H1 (cell line): ENCODE results near the gene NCEH1. TPM values are rescaled to one million over a fixed set of nuclear protein-coding genes. Genes with fewer than 3 reads are reported as not detected.
A peak's percentile ranks its signal among the peaks of the same experiment; 100 is the strongest.

ENCODE experiments used
- CTCF ChIA-PET: fragments of 300-600 bp; sonication (Branson Sonifier 250); formaldehyde crosslinking; loops from one replicate; lab custom pipeline; 2021; ENCODE audit not compliant: partially characterized antibody; lab: Charles Lee
- POLR2A ChIA-PET: fragments of 300-600 bp; sonication (Branson Sonifier 250); formaldehyde crosslinking; loops from one replicate; lab custom pipeline; 2021; ENCODE audit warnings: inconsistent platforms; ENCODE audit not compliant: partially characterized antibody; lab: Charles Lee
- DNase-seq, 2 experiments: peaks; one replicate each; pipeline versions ENCODE4 v3.0.0 to v3.0.0-alpha.2; 2010 to 2022; ENCODE audit warnings: low spot score in 2 of 2, low read depth in 1 of 2, mixed read lengths in 1 of 2
- FAIRE-seq: peaks from 2 replicates; lab custom pipeline; 2011; peaks lifted over from hg19 to GRCh38; lab: Jason Lieb, UNC
- H2AFZ ChIP-seq: 2 replicates; pipeline ENCODE4 v1.8.1; 2012; ENCODE audit warnings: low read length, inconsistent platforms
- H2AK5ac ChIP-seq: 2 replicates; pipeline ENCODE4 v1.6.1; 2013; ENCODE audit warnings: low read depth, low read length
- H2BK120ac ChIP-seq: replicated peaks from 2 replicates; pipeline ENCODE3; 2013; ENCODE audit warnings: low read depth, low read length, inconsistent platforms
- H2BK12ac ChIP-seq: 2 replicates; pipeline ENCODE4 v1.6.1; 2013; ENCODE audit warnings: low read depth, low read length
- H2BK15ac ChIP-seq: 2 replicates; pipeline ENCODE4 v1.6.1; 2013; ENCODE audit warnings: low read length
- H2BK20ac ChIP-seq: 2 replicates; pipeline ENCODE4 v1.6.1; 2013; ENCODE audit warnings: low read length
- H2BK5ac ChIP-seq: 2 replicates; pipeline ENCODE4 v1.6.1; 2013; ENCODE audit warnings: low read depth, low read length
- H3K14ac ChIP-seq: 2 replicates; pipeline ENCODE4 v1.6.1; 2013; ENCODE audit warnings: inconsistent platforms; ENCODE audit not compliant: insufficient read length
- H3K18ac ChIP-seq: 2 replicates; pipeline ENCODE4 v1.6.1; 2013; ENCODE audit warnings: low read length; ENCODE audit errors: extremely low read depth
- H3K23ac ChIP-seq: 2 replicates; pipeline ENCODE4 v1.6.1; 2013; ENCODE audit warnings: inconsistent platforms; ENCODE audit not compliant: insufficient read length
- H3K23me2 ChIP-seq: 2 replicates; pipeline ENCODE4 v1.6.1; 2013; ENCODE audit warnings: low read depth, low read length
- H3K27ac ChIP-seq: 2 replicates; pipeline ENCODE4 v1.6.1; 2011; ENCODE audit warnings: low read depth, low read length, inconsistent platforms
- H3K27me3 ChIP-seq, 4 experiments: replicated peaks in 1 of 4; 1 replicate in 1 of 4; 2 replicates in 3 of 4; pipeline versions ENCODE4 v1.6.1 to v1.8.1; 2011 to 2013; ENCODE audit warnings: low read length in 3 of 4, mild to moderate bottlenecking in 3 of 4, inconsistent platforms in 2 of 4, mixed read lengths in 2 of 4, moderate library complexity in 1 of 4; ENCODE audit not compliant: control insufficient read depth in 3 of 4, insufficient read depth in 3 of 4; ENCODE audit errors: extremely low read depth in 1 of 4
- H3K36me3 ChIP-seq, 4 experiments: 2 replicates each; pipeline versions ENCODE4 v1.6.1 to v1.8.1; 2011 to 2013; ENCODE audit warnings: mild to moderate bottlenecking in 4 of 4, low read length in 3 of 4, moderate library complexity in 2 of 4, control low read depth in 1 of 4, inconsistent platforms in 1 of 4; ENCODE audit not compliant: insufficient read depth in 4 of 4, control insufficient read depth in 2 of 4
- H3K4ac ChIP-seq: replicated peaks from 2 replicates; pipeline ENCODE3; 2013; ENCODE audit warnings: low read length, low read depth, mixed read lengths, inconsistent platforms; ENCODE audit not compliant: insufficient read length
- H3K4me1 ChIP-seq, 4 experiments: replicated peaks in 1 of 4; 1 replicate in 1 of 4; 2 replicates in 3 of 4; pipeline versions ENCODE4 v1.6.1 to v1.8.1; 2011 to 2013; ENCODE audit warnings: low read length in 3 of 4, inconsistent platforms in 2 of 4, mixed read lengths in 1 of 4; ENCODE audit not compliant: insufficient read depth in 4 of 4, control insufficient read depth in 3 of 4
- H3K4me2 ChIP-seq, 2 experiments: 2 replicates each; pipeline versions ENCODE4 v1.6.1 to v1.8.1; 2011 to 2013; ENCODE audit warnings: low read depth in 2 of 2, low read length in 2 of 2, control low read depth in 1 of 2, inconsistent platforms in 1 of 2, mild to moderate bottlenecking in 1 of 2; ENCODE audit not compliant: insufficient read depth in 1 of 2
- H3K4me3 ChIP-seq, 4 experiments: fragments of 200-600, 300-600 bp in 1 of 4; sonication (generic), shearing (Covaris generic), sonication (Bioruptor Twin) in 1 of 4; 2 replicates each; pipeline versions ENCODE4 v1.5.1 to v1.8.1; 2011 to 2016; ENCODE audit warnings: low read length in 4 of 4, low read depth in 3 of 4, control low read depth in 2 of 4, inconsistent platforms in 2 of 4, mild to moderate bottlenecking in 2 of 4, mixed read lengths in 1 of 4, moderate library complexity in 1 of 4; ENCODE audit not compliant: insufficient read depth in 2 of 4; ENCODE audit errors: extremely low read depth in 1 of 4
- H3K56ac ChIP-seq: replicated peaks from 2 replicates; pipeline ENCODE3; 2013; ENCODE audit warnings: low read depth, mild to moderate bottlenecking, mixed read lengths, low read length, inconsistent platforms; ENCODE audit not compliant: insufficient read length
- H3K79me1 ChIP-seq: 2 replicates; pipeline ENCODE4 v1.6.1; 2013; ENCODE audit warnings: low read depth, low read length, control low read depth
- H3K79me2 ChIP-seq, 2 experiments: 2 replicates each; pipeline versions ENCODE4 v1.6.1 to v1.8.1; 2012 to 2013; ENCODE audit warnings: low read length in 2 of 2, mild to moderate bottlenecking in 2 of 2, inconsistent platforms in 1 of 2; ENCODE audit not compliant: insufficient read depth in 2 of 2, control insufficient read depth in 1 of 2
- H3K9ac ChIP-seq, 4 experiments: replicated peaks in 1 of 4; 1 replicate in 1 of 4; 2 replicates in 3 of 4; pipeline versions ENCODE4 v1.6.1 to v1.8.1; 2011 to 2013; ENCODE audit warnings: low read depth in 3 of 4, low read length in 3 of 4, control low read depth in 2 of 4, mild to moderate bottlenecking in 2 of 4, moderate library complexity in 2 of 4, inconsistent platforms in 1 of 4; ENCODE audit errors: extremely low read depth in 1 of 4
- H3K9me3 ChIP-seq, 2 experiments: 2 replicates each; pipeline versions ENCODE4 v1.6.1 to v1.8.1; 2012 to 2013; ENCODE audit warnings: mild to moderate bottlenecking in 2 of 2, moderate library complexity in 2 of 2, control low read depth in 1 of 2, inconsistent platforms in 1 of 2, low read depth in 1 of 2, low read length in 1 of 2, mixed read lengths in 1 of 2; ENCODE audit not compliant: insufficient read depth in 2 of 2
- H4K20me1 ChIP-seq, 2 experiments: replicated peaks in 1 of 2; 2 replicates each; pipeline versions ENCODE3 to v1.8.1; 2011 to 2013; ENCODE audit warnings: inconsistent platforms in 2 of 2, low read length in 2 of 2, mild to moderate bottlenecking in 1 of 2; ENCODE audit not compliant: insufficient read depth in 2 of 2, control insufficient read depth in 1 of 2
- H4K5ac ChIP-seq: 2 replicates; pipeline ENCODE4 v1.6.1; 2013; ENCODE audit warnings: low read length, low read depth, mixed read lengths, inconsistent platforms; ENCODE audit not compliant: insufficient read length
- H4K8ac ChIP-seq: 2 replicates; pipeline ENCODE4 v1.8.0; 2013; ENCODE audit warnings: mild to moderate bottlenecking, moderate library complexity, low read length, inconsistent platforms; ENCODE audit not compliant: insufficient read depth; ENCODE audit errors: extremely low read depth
- H4K91ac ChIP-seq: replicated peaks from 2 replicates; pipeline ENCODE3; 2013; ENCODE audit warnings: low read length, mixed read lengths, inconsistent platforms; ENCODE audit not compliant: insufficient read length
- BCL11A ChIP-seq, 2 experiments: IDR thresholded peaks; one replicate each; pipeline ENCODE4 v1.6.1; 2011; ENCODE audit warnings: low read depth in 2 of 2, low read length in 2 of 2, mild to moderate bottlenecking in 2 of 2
- CTBP2 ChIP-seq: IDR thresholded peaks from 2 replicates; pipeline ENCODE4 v1.7.0; 2011; ENCODE audit warnings: borderline replicate concordance, mild to moderate bottlenecking, moderate library complexity, mixed read lengths, low read length; ENCODE audit not compliant: insufficient read depth, insufficient read length
- EP300 ChIP-seq, 2 experiments: IDR thresholded peaks; 1 replicate in 1 of 2; 2 replicates in 1 of 2; pipeline ENCODE4 v1.6.1; 2011 to 2012; ENCODE audit warnings: low read depth in 2 of 2, low read length in 2 of 2, mild to moderate bottlenecking in 2 of 2, borderline replicate concordance in 1 of 2, inconsistent platforms in 1 of 2, moderate library complexity in 1 of 2
- GTF2F1 ChIP-seq: IDR thresholded peaks from 2 replicates; pipeline ENCODE4 v1.6.1; 2012; ENCODE audit warnings: low read depth, low read length, improper control_type of control experiment, borderline replicate concordance
- HDAC2 ChIP-seq, 2 experiments: fragments of 300-600 bp in 1 of 2; sonication (generic) in 1 of 2; IDR thresholded peaks; 2 replicates each; pipeline ENCODE4 v1.6.1; 2011 to 2012; ENCODE audit warnings: low read depth in 2 of 2, low read length in 2 of 2, mild to moderate bottlenecking in 2 of 2, moderate library complexity in 2 of 2, borderline replicate concordance in 1 of 2, inconsistent platforms in 1 of 2
- HDAC6 ChIP-seq: IDR thresholded peaks from one replicate; pipeline ENCODE4 v1.7.1; 2012; ENCODE audit warnings: low read depth, mild to moderate bottlenecking, inconsistent platforms, low read length, moderate library complexity
- NANOG ChIP-seq: IDR thresholded peaks from 2 replicates; pipeline ENCODE4 v1.6.1; 2011; ENCODE audit warnings: low read length, low read depth, mild to moderate bottlenecking, inconsistent platforms; ENCODE audit not compliant: insufficient read depth, poor library complexity, severe bottlenecking
- RBBP5 ChIP-seq: IDR thresholded peaks from 2 replicates; pipeline ENCODE4 v1.7.1; 2012; ENCODE audit warnings: low read depth, mild to moderate bottlenecking, inconsistent platforms, low read length, moderate library complexity, borderline replicate concordance
- SIX5 ChIP-seq: IDR thresholded peaks from 2 replicates; pipeline ENCODE4 v1.6.1; 2011; ENCODE audit warnings: mild to moderate bottlenecking, low read depth, low read length
- SP4 ChIP-seq: IDR thresholded peaks from 2 replicates; pipeline ENCODE4 v1.6.1; 2012; ENCODE audit warnings: low read length, inconsistent platforms
- SRF ChIP-seq: IDR thresholded peaks from 2 replicates; pipeline ENCODE4 v1.6.1; 2011; ENCODE audit warnings: mild to moderate bottlenecking, low read depth, low read length, moderate library complexity
- SUZ12 ChIP-seq: fragments of 200-600 bp; sonication (generic); IDR thresholded peaks from 2 replicates; pipeline ENCODE4 v1.6.1; 2012; ENCODE audit warnings: mild to moderate bottlenecking, inconsistent platforms, low read length, moderate library complexity, mixed read lengths
- TAF7 ChIP-seq: optimal IDR thresholded peaks from 2 replicates; pipeline ENCODE3; 2011; ENCODE audit warnings: low read depth, mild to moderate bottlenecking, inconsistent platforms, low read length, moderate library complexity, borderline replicate concordance
- WGBS, 2 experiments: shearing (Covaris generic) in 1 of 2; methylation state at CpG; one replicate each; pipeline versions ENCODE4 v1.1.6 to v1.1.7; 2013 to 2015; ENCODE audit warnings: low lambda C conversion rate in 2 of 2, mixed read lengths in 2 of 2, inconsistent platforms in 1 of 2, low coverage in 1 of 2, missing lambda C conversion rate in 1 of 2; ENCODE audit not compliant: insufficient replicate concordance in 2 of 2, insufficient coverage in 1 of 2, insufficient read length in 1 of 2; ENCODE audit errors: extremely low coverage in 1 of 2, missing lambda C conversion rate in 1 of 2; 5-methylcytosine and 5-hydroxymethylcytosine counted together
- polyA plus RNA-seq, 7 experiments: library from polyadenylated mRNA; depleted of rRNA in 3 of 7; stranded (reverse) in 5 of 7; unstranded in 2 of 7; fragments of >200 nt in 5 of 7; fragments of 200-250 nt in 2 of 7; gene quantifications; 1 replicate in 5 of 7; 2 replicates in 1 of 7; 4 replicates in 1 of 7; pipeline versions ENCODE4 v1.2.1 to v1.2.3, GENCODE V29; 2011 to 2013; ENCODE audit warnings: missing spikeins in 2 of 7, mixed read lengths in 2 of 7
- total RNA-seq: library from RNA; stranded (reverse); fragmentation: NEBNext Ultra II Directional; extraction: Animal tissue kit (Norgen Biotek cat#: 25700); gene quantifications from 2 replicates; pipeline ENCODE4 v1.2.1, GENCODE V29; 2021

Gene NCEH1
- total and polyA plus RNA-seq, 2 of the 8 experiments (the other 6 are each of a cell fraction or from before 2014, with no cell fraction given), result 2.2 to 6.4 TPM

- Histone ChIP-seq H3K18ac (no peak overlapping the region), H3K27me3 (no peaks in the 10 kb centered on the region), H3K36me3 (no peaks in the 10 kb centered on the region), H2BK12ac (no peak overlapping the region), H4K91ac (no peak overlapping the region), H3K23me2 (no peaks in the 10 kb centered on the region), H3K79me2 (no peaks in the 10 kb centered on the region), H2AK5ac (no peak overlapping the region), H3K9me3 (no peaks in the 10 kb centered on the region), H4K5ac (no peak overlapping the region), H3K56ac (no peak overlapping the region), H2BK15ac (no peak overlapping the region), H3K9ac (no peak overlapping the region), H3K4me1 (peaks cover 2 to 14% (median 10%) of the 10 kb centered on the region in 4 experiments; a peak in 5 of 7 replicates), H2BK120ac (no peak overlapping the region), H4K8ac (no peak overlapping the region), H3K23ac (no peak overlapping the region), H2BK20ac (no peak overlapping the region), H3K4ac (no peak overlapping the region), H3K4me2 (no peak overlapping the region), H2AFZ (no peak overlapping the region), H3K27ac (no peak overlapping the region), H4K20me1 (no peaks in the 10 kb centered on the region), H3K14ac (no peak overlapping the region), H2BK5ac (no peak overlapping the region), H3K79me1 (no peaks in the 10 kb centered on the region), H3K4me3 (no peak overlapping the region)
- DNase-seq, result peak in 1 of 2 experiments; percentile 78
- WGBS, 2 experiments, result 20% methylated on average over 2 of the region's 2 CpGs; no CpG with 5 or more reads in 1 of the 2 experiments
- CTCF ChIA-PET, result interaction anchor here (0.5 to 5.0 kb wide), 50 partner anchors 9 to 490 kb away, joined by 3 to 34 read pairs (median 4); partner anchors contain the start of genes ECT2, GHSR, NCEH1 and TNFSF10
- no peak for FAIRE-seq
- POLR2A ChIA-PET, result interaction anchor here (1.4 kb wide), 1 partner anchor 77 kb away, joined by 7 read pairs; the partner anchor contains the start of gene ECT2
- TF ChIP-seq SRF, result no peak
- TF ChIP-seq TAF7, result no peak
- TF ChIP-seq HDAC2 (IDR thresholded peaks at IDR 0.05; ENCODE audit: borderline replicate concordance in 1 of 2, low read depth in 2 of 2, low read length in 2 of 2), result peak in 1 of 2 experiments; percentile 59; a peak in 1 of 4 replicates
- no peak for TF ChIP-seq EP300 (IDR thresholded peaks at IDR 0.05; ENCODE audit: borderline replicate concordance in 1 of 2, low read depth in 2 of 2, low read length in 2 of 2)
- no peak for TF ChIP-seq BCL11A (IDR thresholded peaks at IDR 0.05; ENCODE audit: low read depth in 2 of 2, low read length in 2 of 2)
- no peak for TF ChIP-seq NANOG
- TF ChIP-seq SIX5, result no peak
- TF ChIP-seq RBBP5, result no peak
- TF ChIP-seq GTF2F1, result no peak
- no peak for TF ChIP-seq SUZ12
- no peak for TF ChIP-seq HDAC6
- no peak for TF ChIP-seq CTBP2
- TF ChIP-seq SP4, result no peak
Observed at GRCh38 chr3:172673210-172673679, 37.6 kb downstream of the NCEH1 start.
